HuH-7.5 (cell line): ENCODE measurements around the gene CAND1.
"Not testable (repeated sequence)": the region's sequence is repeated elsewhere in the genome, so short reads cannot be mapped to it uniquely, and the experiment has no call there.

Experiments used
- DNase-seq: peaks from one replicate; pipeline ENCODE4 v3.0.0; 2011; ENCODE audit warnings: low spot score

The CAND1 gene

GRCh38 chr12:67280572-67280971, 11.4 kb downstream of the CAND1 start:
- DNase-seq: no peak

DNA sequence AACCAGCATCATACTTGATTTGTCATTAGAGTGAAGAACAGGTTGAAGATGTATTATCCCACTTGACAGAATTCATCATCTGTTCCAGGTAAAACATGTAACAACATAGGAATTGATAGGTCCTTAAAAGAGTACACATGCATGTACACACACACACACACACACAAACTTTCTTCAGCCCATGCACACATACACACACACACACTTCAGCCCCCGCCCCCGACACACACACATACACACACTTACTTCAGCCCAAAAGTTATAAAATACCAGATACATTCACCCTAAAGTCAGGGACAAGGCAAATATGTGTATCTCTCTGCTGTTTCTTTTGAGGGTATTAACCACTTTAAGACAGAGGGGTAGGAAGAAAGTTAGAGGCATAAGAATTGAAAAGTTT, 15.4 kb downstream of the CAND1 start:
- DNase-seq: no peak

DNA sequence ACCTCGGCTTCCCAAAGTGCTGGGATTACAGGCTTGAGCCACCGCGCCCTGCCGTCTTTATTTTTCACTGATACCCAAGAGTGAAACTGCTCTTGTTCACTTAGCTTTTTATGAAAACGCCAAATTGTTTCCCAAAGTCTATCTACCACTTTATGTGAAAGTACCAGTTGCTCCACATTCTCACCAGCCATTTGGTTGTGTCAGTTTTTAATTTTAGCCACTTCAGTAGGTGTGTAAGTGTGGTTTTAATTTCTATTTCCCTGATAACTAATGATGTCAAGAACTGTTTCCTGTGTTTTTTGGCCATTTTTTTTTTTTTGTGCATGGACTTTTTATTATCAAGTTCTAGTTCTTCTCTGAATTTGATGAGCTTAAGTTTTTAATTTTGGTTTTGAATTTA, 17.1 kb downstream of the CAND1 start:
- no peak for DNase-seq

GRCh38 chr12:67287311-67287710, 18.2 kb downstream of the CAND1 start:
- DNase-seq: no peak

- no peak for DNase-seq
These were observed 19.4 kb downstream of the CAND1 start for GRCh38 chr12:67288561-67288960.

DNA sequence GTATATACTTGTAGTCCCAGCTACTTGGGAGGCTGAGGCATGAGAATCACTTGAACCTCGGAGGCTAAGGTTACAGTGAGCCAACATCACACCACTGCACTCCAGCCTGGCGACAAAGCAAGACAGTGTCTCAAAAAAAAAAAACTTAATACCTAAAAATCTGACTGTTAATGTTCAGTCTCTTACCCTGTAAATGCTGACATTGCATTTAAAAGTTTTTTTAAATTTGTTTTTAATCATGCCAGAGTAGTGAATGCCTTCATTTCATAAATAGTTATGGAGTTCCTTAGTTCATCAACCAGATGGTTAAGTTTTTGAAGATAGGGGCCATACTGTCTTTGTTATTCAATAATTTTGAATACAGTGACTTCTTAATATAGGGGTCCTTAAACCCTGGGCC, 21.2 kb downstream of the CAND1 start:
- no peak for DNase-seq

GRCh38 chr12:67299526-67299925, 30.4 kb downstream of the CAND1 start:
- no peak for DNase-seq

DNA sequence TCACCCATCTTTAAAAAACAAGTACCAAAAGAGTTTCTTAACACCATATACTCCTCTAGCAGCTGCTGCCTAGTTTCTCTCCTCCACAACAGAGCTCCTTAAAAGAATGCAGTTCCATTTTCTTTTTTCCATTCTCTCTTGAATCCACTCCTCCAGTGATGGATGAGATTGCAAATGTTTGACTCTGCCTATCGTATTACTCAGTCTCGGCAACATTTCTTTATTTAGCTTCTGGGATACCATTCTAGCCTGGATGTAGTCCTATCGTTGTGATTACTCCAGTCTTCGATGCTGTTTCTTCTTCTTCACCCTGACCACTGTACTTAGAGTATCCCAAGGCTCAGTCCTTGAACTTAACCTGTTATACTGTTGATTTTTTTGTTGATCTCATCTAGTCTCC, 30.8 kb downstream of the CAND1 start:
- no peak for DNase-seq

DNA sequence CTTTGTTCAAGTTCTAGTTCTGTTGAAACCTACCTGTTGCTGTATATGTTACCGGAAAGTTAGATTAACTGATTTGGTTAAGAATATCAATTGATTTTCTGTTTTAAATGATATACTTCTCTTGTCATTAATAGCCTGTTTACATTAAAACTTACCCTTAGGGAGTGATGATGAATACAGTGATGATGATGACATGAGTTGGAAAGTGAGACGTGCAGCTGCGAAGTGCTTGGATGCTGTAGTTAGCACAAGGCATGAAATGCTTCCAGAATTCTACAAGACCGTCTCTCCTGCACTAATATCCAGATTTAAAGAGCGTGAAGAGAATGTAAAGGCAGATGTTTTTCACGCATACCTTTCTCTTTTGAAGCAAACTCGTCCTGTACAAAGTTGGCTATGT, 33.0 kb downstream of the CAND1 start:
- DNase-seq: no peak

- no peak for DNase-seq
These were observed 36.4 kb downstream of the CAND1 start for GRCh38 chr12:67305544-67305943.

DNA sequence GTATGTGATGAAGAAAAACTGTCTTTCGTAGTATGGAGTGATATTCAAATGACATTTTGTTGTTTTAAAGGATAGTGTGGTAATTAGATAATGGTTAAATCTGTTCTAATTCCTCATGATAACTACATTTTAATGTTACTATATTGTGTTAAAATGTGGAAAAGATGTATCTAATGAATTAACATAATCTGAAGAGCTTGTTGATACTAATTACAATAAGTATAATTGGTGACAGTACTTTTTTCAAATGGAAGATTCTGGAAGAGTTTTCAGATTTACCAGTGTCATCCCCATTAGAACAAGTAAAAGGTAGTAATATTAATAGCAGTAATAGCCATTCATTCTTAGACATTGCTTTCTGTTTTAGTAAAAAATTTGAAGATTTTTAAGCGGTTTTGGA, 37.6 kb downstream of the CAND1 start:
- DNase-seq: no peak

DNA sequence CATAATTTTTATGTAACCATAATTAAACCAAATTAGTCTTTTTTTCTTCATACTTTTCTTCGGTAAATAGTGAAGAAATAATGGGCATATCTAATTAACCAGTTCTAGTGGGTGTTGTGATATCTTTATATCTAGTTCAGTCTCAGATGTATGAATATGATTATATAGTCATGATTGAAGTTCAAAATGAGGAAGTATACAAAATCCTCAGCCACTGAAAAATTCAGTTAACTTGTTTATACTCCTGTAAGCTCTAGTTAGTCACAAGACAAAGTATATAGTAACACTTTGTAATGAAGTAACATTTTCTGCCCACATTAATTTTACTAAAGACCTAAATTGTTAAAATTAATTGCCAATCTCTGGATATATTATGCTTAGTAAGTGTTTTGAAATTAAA, 46.5 kb downstream of the CAND1 start:
- DNase-seq: no peak

- DNase-seq: no peak
These were observed 49.6 kb downstream of the CAND1 start for GRCh38 chr12:67318786-67319185.

DNA sequence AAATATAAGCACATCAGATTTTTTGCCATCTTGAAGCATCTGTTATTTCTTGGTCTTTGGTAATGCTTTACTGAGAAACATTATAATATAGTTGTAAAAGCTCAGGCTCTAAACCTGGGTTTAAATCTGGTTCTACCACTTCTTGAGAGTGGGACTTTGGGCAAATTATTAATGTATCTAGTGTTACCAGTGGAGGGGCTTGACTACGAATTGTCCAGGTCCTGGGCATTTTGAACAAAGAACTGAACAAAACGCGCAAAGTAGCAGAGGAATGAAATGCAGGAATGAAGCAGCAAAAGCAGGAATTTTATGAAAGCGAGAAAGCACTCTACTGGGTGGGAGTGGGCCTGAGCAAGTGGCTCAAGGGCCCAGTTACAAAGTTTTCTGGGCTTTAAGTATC, 50.8 kb downstream of the CAND1 start:
- no peak for DNase-seq

DNA sequence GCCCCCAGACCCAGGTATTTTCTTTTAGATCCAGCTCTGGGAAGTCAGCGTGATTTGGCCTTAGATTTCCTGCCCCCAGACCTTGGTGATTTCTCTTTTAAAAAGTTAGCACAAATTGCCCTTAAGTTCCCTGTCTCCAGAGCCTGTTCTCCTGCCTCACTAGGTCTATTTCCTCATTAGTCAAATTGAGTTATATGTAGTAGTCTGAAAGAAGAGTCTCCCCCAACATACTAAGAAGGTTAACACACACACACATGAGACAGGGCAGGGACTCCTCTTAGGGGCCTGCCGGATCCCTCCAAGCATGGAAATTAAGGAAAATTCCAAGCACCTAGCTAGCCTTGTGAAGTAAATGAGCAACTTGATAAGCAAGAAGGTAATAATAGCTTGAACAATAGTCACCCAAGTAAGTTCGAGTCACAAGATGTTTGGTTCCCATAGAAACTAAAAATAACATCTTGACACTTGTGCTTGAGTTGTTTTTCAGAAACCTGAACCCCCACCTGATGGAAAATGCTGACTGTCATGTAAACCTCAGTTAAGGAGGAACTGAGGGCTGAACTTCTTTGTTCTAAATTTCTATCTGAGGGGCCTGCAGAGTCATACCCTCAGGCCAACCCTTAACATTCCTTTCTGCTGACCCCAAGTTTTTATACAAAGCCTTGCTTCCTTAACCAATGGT, 51.6 kb downstream of the CAND1 start:
- no peak for DNase-seq

DNA sequence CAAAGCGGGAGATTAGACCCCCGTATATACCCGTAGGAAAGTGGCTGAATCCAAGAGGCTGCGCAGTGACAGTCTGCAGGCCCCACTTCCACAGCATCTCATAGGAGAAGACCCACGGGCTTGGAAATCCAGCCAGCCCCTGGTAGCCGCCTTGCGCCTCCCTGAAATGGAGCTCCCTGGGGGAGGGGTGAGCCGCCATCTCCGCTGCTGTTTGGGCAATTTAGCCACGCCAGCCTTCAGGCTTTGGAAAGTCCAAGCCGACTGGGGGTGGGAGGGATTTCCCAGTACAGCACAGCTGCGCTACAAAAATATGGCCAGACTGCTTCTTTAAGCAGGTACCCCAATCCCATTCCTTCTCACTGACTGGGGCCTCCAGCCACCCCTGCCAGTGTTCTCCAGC, 53.4 kb downstream of the CAND1 start:
- DNase-seq: no peak

DNA sequence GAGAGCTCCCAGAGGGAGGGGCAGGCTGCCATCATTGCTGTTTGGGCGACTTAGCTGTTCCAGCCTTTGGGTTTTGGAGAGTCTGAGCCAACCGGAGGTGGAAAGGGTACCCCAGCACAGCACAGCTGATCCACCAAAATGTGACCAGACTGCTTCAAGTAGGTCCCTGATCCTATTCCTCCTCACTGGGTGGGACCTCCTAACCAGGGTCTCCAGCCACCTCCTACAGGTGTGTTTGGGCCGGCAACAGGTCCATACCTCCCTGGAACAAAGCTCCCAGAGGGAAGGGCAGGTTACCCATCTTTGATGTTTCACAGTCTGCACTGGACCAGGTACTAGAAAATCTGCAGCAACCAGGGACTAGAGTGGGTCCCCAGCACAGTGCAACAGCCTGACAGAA, 53.8 kb downstream of the CAND1 start:
- no peak for DNase-seq

DNA sequence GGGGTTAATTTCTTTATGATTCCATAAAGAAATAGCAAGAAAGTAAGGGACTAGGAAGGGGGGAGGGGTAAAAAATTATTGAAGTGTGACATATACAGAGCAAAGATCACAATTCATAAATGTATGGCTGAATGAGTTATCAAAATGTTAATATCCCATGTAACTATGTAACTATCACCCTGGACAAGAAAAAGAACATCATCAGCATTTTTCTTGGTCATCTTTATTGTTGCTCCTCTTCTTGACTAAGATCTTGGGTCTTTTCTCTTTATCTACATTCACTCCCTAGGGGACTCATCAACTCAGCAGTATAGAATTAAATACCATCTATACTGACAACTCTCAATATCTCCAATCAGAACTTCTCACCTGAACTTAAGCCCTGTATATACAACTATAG, 57.5 kb downstream of the CAND1 start:
- DNase-seq: no peak

DNA sequence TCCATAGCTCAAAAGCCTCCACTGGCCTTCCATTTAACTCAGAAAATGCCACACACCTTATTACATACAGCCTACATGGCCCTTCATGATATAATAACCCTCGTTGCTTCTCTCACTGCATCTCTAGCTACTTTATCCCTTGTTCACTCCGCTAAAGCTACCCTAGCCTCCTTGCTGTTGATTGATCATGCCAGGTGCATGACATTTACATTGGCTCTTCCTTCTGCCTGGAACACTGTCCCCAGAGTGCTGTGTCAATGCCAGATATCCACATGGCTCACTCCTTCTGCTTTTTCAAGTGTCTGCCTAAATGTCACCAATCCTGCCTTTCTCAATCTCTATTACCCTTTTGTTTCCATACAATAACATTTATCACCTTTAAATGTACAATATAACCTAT, 58.3 kb downstream of the CAND1 start:
- DNase-seq: no peak

- DNase-seq: no peak
These were observed 62.0 kb downstream of the CAND1 start for GRCh38 chr12:67331123-67331522.

DNA sequence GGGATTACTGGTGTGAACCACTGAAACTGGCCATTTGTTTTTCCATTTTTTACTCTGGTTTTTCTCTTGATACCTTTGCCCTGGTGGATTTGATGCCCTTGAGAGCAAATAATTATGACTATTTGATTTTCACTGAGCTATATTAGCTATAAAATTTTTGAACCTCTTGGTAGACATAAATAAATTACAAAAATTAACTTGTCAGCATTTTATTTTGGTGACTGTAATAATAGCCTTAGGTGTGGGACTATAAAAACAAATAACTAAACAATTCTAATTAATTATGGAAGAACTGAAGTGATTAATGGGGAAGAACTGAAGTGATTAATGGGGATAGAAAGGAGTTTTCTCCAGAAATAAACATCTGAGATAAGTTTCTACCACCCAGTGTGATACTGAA, 62.7 kb downstream of the CAND1 start:
- DNase-seq: no peak

GRCh38 chr12:67333649-67334048, 64.5 kb downstream of the CAND1 start:
- no peak for DNase-seq

GRCh38 chr12:67338426-67338825, 69.3 kb downstream of the CAND1 start:
- DNase-seq: no peak

GRCh38 chr12:67339530-67339929, 70.4 kb downstream of the CAND1 start:
- DNase-seq: no peak

DNA sequence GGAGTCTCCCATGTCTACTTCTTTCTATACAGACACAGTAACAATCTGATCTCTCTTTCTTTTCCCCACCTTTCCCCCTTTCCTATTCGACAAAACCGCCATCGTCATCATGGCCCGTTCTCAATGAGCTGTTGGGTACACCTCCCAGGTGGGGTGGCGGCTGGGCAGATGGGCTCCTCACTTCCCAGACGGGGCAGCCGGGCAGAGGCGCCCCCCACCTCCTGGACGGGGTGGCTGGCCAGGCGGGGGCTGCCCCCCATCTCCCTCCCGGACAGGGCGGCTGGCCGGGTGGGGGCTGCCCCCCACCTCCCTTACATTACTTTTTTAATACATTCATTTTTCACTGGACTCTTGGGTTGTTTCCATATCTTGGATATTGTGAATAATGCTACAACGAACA, 71.9 kb downstream of the CAND1 start:
- DNase-seq: not testable (repeated sequence)
